Vagina (tissue), 2 donors: ENCODE results near the gene PPM1N.

ENCODE experiments used
- POLR2A ChIP-seq, 2 donors: fragments of 450-650 bp; IDR thresholded peaks; one replicate each; pipeline ENCODE4 v1.6.1; 2017; ENCODE audit warnings: antibody characterized with exemption in 2 of 2, mild to moderate bottlenecking in 2 of 2, moderate library complexity in 2 of 2
- POLR2AphosphoS5 ChIP-seq, 2 donors: sonication (generic); formaldehyde crosslinking; IDR thresholded peaks; one replicate each; pipeline ENCODE4 v1.9.0; 2017; ENCODE audit warnings: antibody characterized with exemption in 2 of 2, mild to moderate bottlenecking in 2 of 2, low read depth in 1 of 2; ENCODE audit not compliant: insufficient read depth in 1 of 2
- TF ChIP-seq, protein P1 (sequence below), 3 experiments: fragments of 450-650 bp in 2 of 3; fragments of 200-600 bp in 1 of 3; sonication (generic) in 1 of 3; IDR thresholded peaks; one replicate each; pipeline ENCODE4 v1.5.1; 2017 to 2019; ENCODE audit warnings: antibody characterized with exemption in 3 of 3, mild to moderate bottlenecking in 2 of 3, moderate library complexity in 2 of 3

DNA sequence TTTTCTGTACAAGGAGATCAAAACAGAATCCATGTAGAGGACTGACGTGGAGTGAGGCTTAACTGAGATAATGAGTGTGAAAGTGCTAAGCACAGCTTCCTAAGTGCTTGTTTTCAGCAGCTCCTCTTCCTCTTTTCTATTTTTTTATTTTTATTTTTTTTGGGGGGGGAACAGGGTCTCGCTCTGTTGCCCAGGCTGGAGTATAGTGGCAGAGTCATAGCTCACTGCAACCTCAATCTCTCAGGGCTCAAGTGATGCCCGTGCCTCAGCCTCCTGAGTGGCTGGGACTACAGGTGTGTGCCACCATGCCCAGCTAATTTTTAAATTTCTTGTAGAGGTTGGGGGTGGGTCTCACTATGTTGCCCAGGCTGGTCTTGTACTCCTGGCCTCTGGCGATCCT is 36.1 kb upstream of the PPM1N start:
- TF ChIP-seq, protein P1, sequence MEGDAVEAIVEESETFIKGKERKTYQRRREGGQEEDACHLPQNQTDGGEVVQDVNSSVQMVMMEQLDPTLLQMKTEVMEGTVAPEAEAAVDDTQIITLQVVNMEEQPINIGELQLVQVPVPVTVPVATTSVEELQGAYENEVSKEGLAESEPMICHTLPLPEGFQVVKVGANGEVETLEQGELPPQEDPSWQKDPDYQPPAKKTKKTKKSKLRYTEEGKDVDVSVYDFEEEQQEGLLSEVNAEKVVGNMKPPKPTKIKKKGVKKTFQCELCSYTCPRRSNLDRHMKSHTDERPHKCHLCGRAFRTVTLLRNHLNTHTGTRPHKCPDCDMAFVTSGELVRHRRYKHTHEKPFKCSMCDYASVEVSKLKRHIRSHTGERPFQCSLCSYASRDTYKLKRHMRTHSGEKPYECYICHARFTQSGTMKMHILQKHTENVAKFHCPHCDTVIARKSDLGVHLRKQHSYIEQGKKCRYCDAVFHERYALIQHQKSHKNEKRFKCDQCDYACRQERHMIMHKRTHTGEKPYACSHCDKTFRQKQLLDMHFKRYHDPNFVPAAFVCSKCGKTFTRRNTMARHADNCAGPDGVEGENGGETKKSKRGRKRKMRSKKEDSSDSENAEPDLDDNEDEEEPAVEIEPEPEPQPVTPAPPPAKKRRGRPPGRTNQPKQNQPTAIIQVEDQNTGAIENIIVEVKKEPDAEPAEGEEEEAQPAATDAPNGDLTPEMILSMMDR (IDR thresholded peaks at IDR 0.05), result no peak
- TF ChIP-seq POLR2A (IDR thresholded peaks at IDR 0.05) (no peak), POLR2AphosphoS5 (IDR thresholded peaks at IDR 0.05; ENCODE audit: insufficient read depth in 1 of 2, low read depth in 1 of 2) (no peak)
